HepG2 (cell line): ENCODE data around the gene PKNOX2. TPM values are rescaled to one million over a fixed set of nuclear protein-coding genes. Genes with fewer than 3 reads are reported as not detected.
A peak's percentile ranks its signal among the peaks of the same experiment; 100 is the strongest.

Experiments
- CENPT ChIP-seq: sonication (generic); formaldehyde crosslinking; IDR thresholded peaks from 2 replicates; pipeline ENCODE4 v1.8.0; 2022; ENCODE audit warnings: low read depth, mild to moderate bottlenecking, moderate library complexity, missing genetic modification reagents
- EP300 ChIP-seq, 3 experiments: sonication (generic) in 1 of 3; formaldehyde crosslinking in 1 of 3; IDR thresholded peaks; 2 replicates each; pipeline versions ENCODE4 v1.5.1 to v1.6.1; 2011 to 2020; ENCODE audit warnings: low read depth in 2 of 3, low read length in 2 of 3, borderline replicate concordance in 1 of 3, improper control_type of control experiment in 1 of 3, mild to moderate bottlenecking in 1 of 3, missing genetic modification reagents in 1 of 3, moderate library complexity in 1 of 3
- ERF ChIP-seq: IDR thresholded peaks from 2 replicates; pipeline ENCODE4 v1.6.1; 2018; ENCODE audit warnings: missing biosample characterization, missing genetic modification reagents
- GZF1 ChIP-seq: sonication (generic); formaldehyde crosslinking; IDR thresholded peaks from 2 replicates; pipeline ENCODE4 v1.5.1; 2020; ENCODE audit warnings: mild to moderate bottlenecking, missing genetic modification reagents
- KLF11 ChIP-seq: IDR thresholded peaks from 2 replicates; pipeline ENCODE4 v1.6.1; 2016; ENCODE audit warnings: missing compliant biosample characterization
- NRL ChIP-seq: sonication (generic); formaldehyde crosslinking; IDR thresholded peaks from 2 replicates; pipeline ENCODE4 v1.5.0; 2020; ENCODE audit warnings: missing genetic modification reagents, mild to moderate bottlenecking, moderate library complexity, borderline replicate concordance
- PRMT3 ChIP-seq: sonication (generic); formaldehyde crosslinking; IDR thresholded peaks from 2 replicates; pipeline ENCODE4 v1.8.1; 2022; ENCODE audit warnings: low read depth, mild to moderate bottlenecking, moderate library complexity, missing genetic modification reagents, borderline replicate concordance
- ZBTB20 ChIP-seq: sonication (generic); formaldehyde crosslinking; IDR thresholded peaks from 2 replicates; pipeline ENCODE4 v1.8.1; 2023; ENCODE audit warnings: missing genetic modification reagents, low read depth, mild to moderate bottlenecking, borderline replicate concordance
- ZNF180 ChIP-seq: sonication (generic); formaldehyde crosslinking; IDR thresholded peaks from 2 replicates; pipeline ENCODE4 v1.4.0; 2020; ENCODE audit warnings: low read depth, missing genetic modification reagents, borderline replicate concordance
- ZNF20 ChIP-seq: sonication (generic); formaldehyde crosslinking; IDR thresholded peaks from 2 replicates; pipeline ENCODE4 v1.4.0; 2020; ENCODE audit warnings: mild to moderate bottlenecking, moderate library complexity, missing genetic modification reagents
- ZNF570 ChIP-seq: sonication (generic); formaldehyde crosslinking; IDR thresholded peaks from 2 replicates; pipeline ENCODE4 v1.4.0; 2020; ENCODE audit warnings: mild to moderate bottlenecking, missing genetic modification reagents, borderline replicate concordance
- ZNF572 ChIP-seq: sonication (generic); formaldehyde crosslinking; IDR thresholded peaks from 2 replicates; pipeline ENCODE4 v1.5.1; 2020; ENCODE audit warnings: mild to moderate bottlenecking, missing genetic modification reagents
- ZNF605 ChIP-seq: sonication (generic); formaldehyde crosslinking; IDR thresholded peaks from 2 replicates; pipeline ENCODE4 v1.8.0; 2022; ENCODE audit warnings: mild to moderate bottlenecking, missing genetic modification reagents
- ZSCAN21 ChIP-seq: sonication (generic); formaldehyde crosslinking; IDR thresholded peaks from 2 replicates; pipeline ENCODE4 v1.8.0; 2022; ENCODE audit warnings: mild to moderate bottlenecking, missing genetic modification reagents, moderate library complexity, borderline replicate concordance
- polyA plus RNA-seq, 8 experiments: library from polyadenylated mRNA; depleted of rRNA in 3 of 8; stranded (reverse) in 7 of 8; unstranded in 1 of 8; fragments of >200 nt; fragmentation: Illumina TruSeq in 4 of 8; extraction: Trizol in 4 of 8; gene quantifications; 2 replicates each; pipeline versions ENCODE4 v1.2.1 to v1.2.3, GENCODE V29; 2011 to 2016; ENCODE audit warnings: low read depth in 4 of 8, missing spikeins in 1 of 8, mixed read lengths in 1 of 8; ENCODE audit not compliant: insufficient read depth in 1 of 8
- total RNA-seq, 5 experiments: library from RNA; depleted of rRNA; stranded (reverse); fragments of >200 nt; fragmentation: Illumina TruSeq; extraction: Trizol; gene quantifications; 2 replicates each; pipeline ENCODE4 v1.2.3, GENCODE V29; 2016; ENCODE audit warnings: low read depth in 1 of 5

Gene PKNOX2
- total and polyA plus RNA-seq, 2 of the 13 experiments (the other 11 are each of a cell fraction or from before 2014, with no cell fraction given) = not detected

DNA sequence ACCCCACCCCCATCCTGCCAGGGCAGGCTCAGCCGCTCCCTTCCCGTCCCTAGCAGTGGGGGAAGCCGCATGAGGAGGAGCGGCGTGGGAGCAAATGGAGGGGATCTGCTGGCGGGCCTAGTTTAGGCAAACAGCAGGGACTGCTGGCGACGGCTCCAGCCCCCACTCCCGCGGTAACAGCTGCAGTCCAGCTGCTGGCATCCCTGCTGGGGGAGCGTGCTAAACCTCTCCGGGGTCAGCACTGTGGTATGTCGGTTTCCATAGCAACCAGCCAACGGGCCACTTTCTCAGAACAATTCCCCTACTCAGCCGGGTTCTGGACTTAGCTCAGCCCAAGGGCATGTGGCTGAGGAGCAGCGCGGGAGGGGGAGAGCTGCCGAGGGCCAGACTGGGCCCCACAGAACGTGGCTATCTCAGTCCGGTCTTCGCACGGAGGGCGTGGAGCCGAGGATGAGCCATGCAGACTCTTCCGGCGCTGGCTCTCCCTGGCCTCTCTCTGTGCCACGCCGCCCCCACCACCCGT, 98.8 kb downstream of the PKNOX2 start (continued):
- no peak for TF ChIP-seq ZBTB20
- TF ChIP-seq PRMT3 = peak; percentile 39; the same call in 1 of the 2 replicates
- no peak for TF ChIP-seq GZF1 (CRISPR knock-in tag)
- TF ChIP-seq ZSCAN21 = 0 out of 2 replicates have a peak, but pooled peaks have one; percentile 0
- TF ChIP-seq ZNF572 (CRISPR knock-in tag) = no peak
- no peak for TF ChIP-seq KLF11 (CRISPR knock-in tag)
- TF ChIP-seq ERF = no peak
- no peak for TF ChIP-seq ZNF180 (CRISPR knock-in tag)
- no peak for TF ChIP-seq ZNF605 (CRISPR knock-in tag)
- TF ChIP-seq ZNF570 (CRISPR knock-in tag) = no peak
- TF ChIP-seq EP300 (IDR thresholded peaks at IDR 0.05; ENCODE audit: low read depth in 2 of 2, low read length in 2 of 2) = no peak
- TF ChIP-seq EP300 (CRISPR knock-in tag; IDR thresholded peaks at IDR 0.05; ENCODE audit: borderline replicate concordance) = no peak
- no peak for TF ChIP-seq CENPT (CRISPR knock-in tag)
- TF ChIP-seq ZNF20 (CRISPR knock-in tag) = no peak
- TF ChIP-seq NRL (CRISPR knock-in tag) = peak; percentile 49; the same call in 1 of the 2 replicates
